Gastrocnemius medialis (tissue), 4 donors: ENCODE measurements around the gene NTM.
A peak's percentile ranks its signal among the peaks of the same experiment; 100 is the strongest.

Source experiments
- CTCF ChIP-seq, 5 experiments: fragments of 450-650 bp in 3 of 5; fragments of 200-600 bp in 2 of 5; sonication (generic) in 2 of 5; IDR thresholded peaks in 4 of 5; conservative IDR thresholded peaks in 1 of 5; 1 replicate in 4 of 5; 2 replicates in 1 of 5; pipeline ENCODE4 v1.5.1; 2016 to 2019; ENCODE audit warnings: antibody characterized with exemption in 5 of 5, mild to moderate bottlenecking in 3 of 5, moderate library complexity in 3 of 5
- POLR2A ChIP-seq, 2 donors: fragments of 450-650 bp; IDR thresholded peaks; one replicate each; pipeline ENCODE4 v1.6.1; 2017; ENCODE audit warnings: antibody characterized with exemption in 2 of 2, mild to moderate bottlenecking in 2 of 2, moderate library complexity in 2 of 2

GRCh38 chr11:131688048-131688693 is 317.8 kb downstream of the NTM start:
- no peak for TF ChIP-seq POLR2A (IDR thresholded peaks at IDR 0.05)
- peak; percentile 23 to 81 (median 47) for TF ChIP-seq CTCF (IDR thresholded peaks at IDR 0.05 in 4 of 5, conservative IDR thresholded peaks at IDR 0.05 in 1 of 5)
